K562 treated with DMSO at 1 percent for 48 hours (cell line): ENCODE data around the gene CD70. TPM values are rescaled to one million over a fixed set of nuclear protein-coding genes. Genes with fewer than 3 reads are reported as not detected.

Experiments used
- total RNA-seq: library from RNA; unstranded; fragments of 300-600 nt; gene quantifications from 2 replicates; pipeline ENCODE4 v1.2.3, GENCODE V29; 2022; ENCODE audit warnings: low replicate concordance; ENCODE audit errors: extremely low read depth

CD70 gene, protein sequence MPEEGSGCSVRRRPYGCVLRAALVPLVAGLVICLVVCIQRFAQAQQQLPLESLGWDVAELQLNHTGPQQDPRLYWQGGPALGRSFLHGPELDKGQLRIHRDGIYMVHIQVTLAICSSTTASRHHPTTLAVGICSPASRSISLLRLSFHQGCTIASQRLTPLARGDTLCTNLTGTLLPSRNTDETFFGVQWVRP
- not detected in 2 replicates for total RNA-seq

DNA sequence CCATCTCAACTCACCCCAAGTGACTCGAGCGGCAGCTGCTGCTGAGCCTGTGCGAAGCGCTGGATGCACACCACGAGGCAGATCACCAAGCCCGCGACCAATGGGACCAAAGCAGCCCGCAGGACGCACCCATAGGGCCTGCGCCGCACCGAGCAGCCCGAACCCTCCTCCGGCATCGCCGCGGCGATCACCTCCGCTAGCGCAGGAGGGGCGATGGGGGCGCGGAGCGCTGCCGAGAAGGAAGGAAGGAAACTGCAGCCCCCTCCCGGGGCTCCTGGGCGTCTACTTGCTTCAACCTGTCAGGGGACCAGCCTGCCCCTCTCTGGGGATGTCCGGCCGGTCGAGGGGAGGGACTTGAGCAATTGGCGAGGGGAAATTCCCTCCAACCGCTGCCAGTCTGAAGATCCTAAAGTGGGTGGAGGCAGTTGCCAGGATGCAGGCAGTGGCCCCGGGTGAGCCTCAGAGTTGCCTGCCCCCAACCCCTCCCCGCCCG, at the start of gene CD70:
Gene CD70, minus strand, starts transcription at position 324 of the 493 bp plus-strand sequence. Its CDS starts 148 bp downstream, at position 176.

Other genes with a start within 250 kb of the CD70 start
- gene CLPP, start 229.6 kb downstream of the CD70 start, total RNA-seq = not detected in 2 replicates
- not detected in 2 replicates for gene ALKBH7, start 218.4 kb downstream of the CD70 start, total RNA-seq
- gene PSPN, start 215.2 kb downstream of the CD70 start, total RNA-seq = not detected in 2 replicates
- not detected in 2 replicates for gene GTF2F1, start 198.0 kb downstream of the CD70 start, total RNA-seq
- gene KHSRP, start 166.3 kb downstream of the CD70 start, total RNA-seq = not detected in 2 replicates
- not detected in 2 replicates for gene SLC25A41, start 157.4 kb downstream of the CD70 start, total RNA-seq
- not detected in 2 replicates for gene SLC25A23, start 131.4 kb downstream of the CD70 start, total RNA-seq
- gene CRB3, start 126.9 kb downstream of the CD70 start, total RNA-seq = not detected in 2 replicates
- gene DENND1C, start 109.4 kb downstream of the CD70 start, total RNA-seq = not detected in 2 replicates
- not detected in 2 replicates for gene TUBB4A, start 88.8 kb downstream of the CD70 start, total RNA-seq
- gene TNFSF9, start 60.1 kb downstream of the CD70 start, total RNA-seq = not detected in 2 replicates
- gene TNFSF14, start 79.0 kb upstream of the CD70 start, total RNA-seq = not detected in 2 replicates
- not detected in 2 replicates for gene C3, start 129.5 kb upstream of the CD70 start, total RNA-seq
- gene GPR108, start 146.4 kb upstream of the CD70 start, total RNA-seq = not detected in 2 replicates
- not detected in 2 replicates for gene TRIP10, start 148.5 kb upstream of the CD70 start, total RNA-seq
- not detected in 2 replicates for gene SH2D3A, start 176.3 kb upstream of the CD70 start, total RNA-seq
- not detected in 2 replicates for gene VAV1, start 181.6 kb upstream of the CD70 start, total RNA-seq